Uterus (tissue), 2 donors: Measurements from ENCODE around the gene HOXD8.

Experiments used
- POLR2A ChIP-seq, 2 donors: fragments of 450-650 bp; IDR thresholded peaks; one replicate each; pipeline ENCODE4 v1.6.1; 2016; ENCODE audit warnings: antibody characterized with exemption in 2 of 2, mild to moderate bottlenecking in 1 of 2, moderate library complexity in 1 of 2
- TF ChIP-seq, protein P1 (sequence below), 4 experiments: fragments of 200-600 bp in 2 of 4; fragments of 450-650 bp in 2 of 4; sonication (generic) in 2 of 4; IDR thresholded peaks; one replicate each; pipeline ENCODE4 v1.5.1; 2016 to 2019; ENCODE audit warnings: antibody characterized with exemption in 4 of 4, mild to moderate bottlenecking in 2 of 4, moderate library complexity in 1 of 4

DNA sequence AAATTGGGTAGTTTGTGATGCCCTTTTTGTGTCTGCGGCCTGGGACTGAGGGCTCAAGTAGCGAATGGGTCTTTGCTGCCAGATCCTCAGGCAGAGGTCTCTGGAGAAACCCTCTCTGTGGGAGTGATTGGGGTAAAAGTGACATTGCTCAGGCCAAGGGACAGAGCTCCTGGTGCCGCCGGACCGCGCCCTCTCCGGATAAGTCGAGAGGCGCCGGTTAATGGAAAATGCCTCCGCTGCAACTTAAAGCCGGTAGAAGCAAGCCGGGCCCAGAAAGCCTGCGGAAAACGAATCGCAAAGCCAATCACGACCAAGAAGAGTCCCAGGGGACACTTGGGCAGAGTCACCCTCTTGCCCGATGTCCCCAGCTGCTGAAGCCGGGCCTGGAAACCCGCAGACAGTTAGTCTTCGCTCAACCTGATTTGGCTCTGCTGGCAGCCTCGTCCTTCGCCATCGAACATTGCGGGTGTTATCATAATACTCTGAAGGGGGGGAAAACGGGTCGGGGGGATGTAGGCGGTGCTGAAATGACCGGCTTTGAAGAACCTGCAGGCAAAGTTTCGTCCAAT lies 30.3 kb upstream of the HOXD8 start:
- TF ChIP-seq, protein P1, sequence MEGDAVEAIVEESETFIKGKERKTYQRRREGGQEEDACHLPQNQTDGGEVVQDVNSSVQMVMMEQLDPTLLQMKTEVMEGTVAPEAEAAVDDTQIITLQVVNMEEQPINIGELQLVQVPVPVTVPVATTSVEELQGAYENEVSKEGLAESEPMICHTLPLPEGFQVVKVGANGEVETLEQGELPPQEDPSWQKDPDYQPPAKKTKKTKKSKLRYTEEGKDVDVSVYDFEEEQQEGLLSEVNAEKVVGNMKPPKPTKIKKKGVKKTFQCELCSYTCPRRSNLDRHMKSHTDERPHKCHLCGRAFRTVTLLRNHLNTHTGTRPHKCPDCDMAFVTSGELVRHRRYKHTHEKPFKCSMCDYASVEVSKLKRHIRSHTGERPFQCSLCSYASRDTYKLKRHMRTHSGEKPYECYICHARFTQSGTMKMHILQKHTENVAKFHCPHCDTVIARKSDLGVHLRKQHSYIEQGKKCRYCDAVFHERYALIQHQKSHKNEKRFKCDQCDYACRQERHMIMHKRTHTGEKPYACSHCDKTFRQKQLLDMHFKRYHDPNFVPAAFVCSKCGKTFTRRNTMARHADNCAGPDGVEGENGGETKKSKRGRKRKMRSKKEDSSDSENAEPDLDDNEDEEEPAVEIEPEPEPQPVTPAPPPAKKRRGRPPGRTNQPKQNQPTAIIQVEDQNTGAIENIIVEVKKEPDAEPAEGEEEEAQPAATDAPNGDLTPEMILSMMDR (IDR thresholded peaks at IDR 0.05) = no peak
- no peak for TF ChIP-seq POLR2A (IDR thresholded peaks at IDR 0.05)
